Caki2 (cell line): ENCODE data around the gene ADAMTS2. TPM values are rescaled to one million over a fixed set of nuclear protein-coding genes. Genes with fewer than 3 reads are reported as not detected.

ENCODE experiments used
- DNase-seq: peaks from one replicate; pipeline ENCODE4 v3.0.0-alpha.2; 2015; ENCODE audit warnings: low read depth
- in situ Hi-C: cut with HindIII; loops from 2 replicates; pipeline ENCODE4 v1.10.0; 2016; ENCODE audit warnings: low sequenced_read_pairs, low pct_unique_long_range_greater_than_20kb, mixed read lengths
- total RNA-seq: library from RNA; depleted of rRNA; stranded (reverse); fragments of >200 nt; shearing (Covaris generic); gene quantifications from 2 replicates; pipeline ENCODE4 v1.2.3, GENCODE V29; 2014; ENCODE audit warnings: low replicate concordance

The ADAMTS2 gene
- total RNA-seq, 1 experiment from 2014 or later, result 5.0 TPM

- in situ Hi-C loops, result no loop called here
- DNase-seq, result no peak
Observed at GRCh38 chr5:179176166-179176565, 169.1 kb downstream of the ADAMTS2 start.

- in situ Hi-C loops, result no loop called here
- DNase-seq, result no peak
Observed at GRCh38 chr5:179171816-179172745, 173.2 kb downstream of the ADAMTS2 start.

GRCh38 chr5:179171251-179171815 is 173.9 kb downstream of the ADAMTS2 start:
- in situ Hi-C loops, result no loop called here
- no peak for DNase-seq

GRCh38 chr5:179170606-179171005 is 174.7 kb downstream of the ADAMTS2 start:
- no peak for DNase-seq
- in situ Hi-C loops, result no loop called here

- in situ Hi-C loops, result no loop called here
- no peak for DNase-seq
Observed at GRCh38 chr5:179169836-179170235, 175.4 kb downstream of the ADAMTS2 start.

GRCh38 chr5:179168664-179169063 is 176.6 kb downstream of the ADAMTS2 start:
- in situ Hi-C loops, result no loop called here
- no peak for DNase-seq

GRCh38 chr5:179167871-179168451 is 177.3 kb downstream of the ADAMTS2 start:
- no peak for DNase-seq
- in situ Hi-C loops, result no loop called here

- in situ Hi-C loops, result no loop called here
- peak; percentile 27 for DNase-seq
Observed at GRCh38 chr5:179166886-179167841, 178.1 kb downstream of the ADAMTS2 start.

GRCh38 chr5:179166171-179166885 is 178.9 kb downstream of the ADAMTS2 start:
- in situ Hi-C loops, result no loop called here

GRCh38 chr5:179165421-179166170 is 179.7 kb downstream of the ADAMTS2 start:
- no peak for DNase-seq
- in situ Hi-C loops, result no loop called here

More at GRCh38 chr5:179166171-179166885, 178.9 kb downstream of the ADAMTS2 start:
- no peak for DNase-seq

- in situ Hi-C loops, result no loop called here
- DNase-seq, result no peak
Observed at GRCh38 chr5:179164331-179165311, 180.6 kb downstream of the ADAMTS2 start.

- in situ Hi-C loops, result no loop called here
- no peak for DNase-seq
Observed at GRCh38 chr5:179163236-179164155, 181.8 kb downstream of the ADAMTS2 start.

GRCh38 chr5:179162351-179163235 is 182.7 kb downstream of the ADAMTS2 start:
- in situ Hi-C loops, result no loop called here
- no peak for DNase-seq

GRCh38 chr5:179161901-179162300 is 183.4 kb downstream of the ADAMTS2 start:
- in situ Hi-C loops, result no loop called here

More at GRCh38 chr5:179161901-179162300, 183.4 kb downstream of the ADAMTS2 start:
- no peak for DNase-seq
